Measurements from ENCODE around the gene TMEM187.

TMEM187 gene

GRCh38 chrX:154023276-154024000 lies 50.9 kb downstream of the TMEM187 start:
- no peak for DNase-seq

GRCh38 chrX:154024271-154024670 lies 51.7 kb downstream of the TMEM187 start:
- no peak for DNase-seq

GRCh38 chrX:154025230-154025629 lies 52.7 kb downstream of the TMEM187 start:
- DNase-seq = no peak

- DNase-seq = no peak
Observed at GRCh38 chrX:154026136-154027021, 53.8 kb downstream of the TMEM187 start.

- DNase-seq = no peak
Observed at GRCh38 chrX:154027022-154027402, 54.5 kb downstream of the TMEM187 start.

- DNase-seq = no peak
Observed at GRCh38 chrX:154027986-154028385, 55.4 kb downstream of the TMEM187 start.

GRCh38 chrX:154028502-154029184 lies 56.1 kb downstream of the TMEM187 start:
- DNase-seq = no peak

GRCh38 chrX:154029439-154029838 lies 56.9 kb downstream of the TMEM187 start:
- DNase-seq = no peak

GRCh38 chrX:154030266-154030665 lies 57.7 kb downstream of the TMEM187 start:
- no peak for DNase-seq

GRCh38 chrX:154030715-154031305 lies 58.3 kb downstream of the TMEM187 start:
- DNase-seq = no peak

- no peak for DNase-seq
Observed at GRCh38 chrX:154032160-154032559, 59.6 kb downstream of the TMEM187 start.

- no peak for DNase-seq
Observed at GRCh38 chrX:154032653-154033052, 60.1 kb downstream of the TMEM187 start.

Measured in NCI-H146 (cell line).